NT2/D1 (cell line): Measurements from ENCODE around the gene TMCO5A.

Experiments
- SUZ12 ChIP-seq: IDR thresholded peaks from 2 replicates; pipeline ENCODE4 v1.6.1; 2011; ENCODE audit not compliant: insufficient read length, insufficient read depth; ENCODE audit errors: extremely low read depth
- YY1 ChIP-seq: IDR thresholded peaks from 2 replicates; pipeline ENCODE4 v1.6.1; 2011; ENCODE audit not compliant: insufficient read length, insufficient read depth
- ZNF274 ChIP-seq: IDR thresholded peaks from 2 replicates; pipeline ENCODE4 v1.6.1; 2011; ENCODE audit warnings: mild to moderate bottlenecking, low read depth, low read length

DNA sequence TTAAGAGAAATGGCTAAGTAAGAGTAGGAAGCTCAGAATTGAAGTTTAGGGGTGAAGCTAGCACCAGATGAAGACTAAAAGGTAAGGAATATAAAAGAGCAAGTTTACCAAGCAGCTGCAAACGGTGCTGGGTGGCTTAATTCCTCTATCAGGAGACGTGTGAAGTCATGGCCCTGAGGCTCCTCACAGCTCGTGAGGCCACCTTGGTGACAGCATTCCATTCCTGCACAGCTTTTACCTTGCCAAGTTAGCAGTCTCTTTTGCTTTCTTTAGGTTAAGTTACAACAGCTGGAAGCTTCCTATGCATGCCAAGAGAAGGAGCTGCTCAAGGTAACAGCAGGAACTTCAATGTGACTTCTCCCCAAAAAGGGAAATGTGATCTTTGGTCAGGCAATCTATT is 6.4 kb downstream of the TMCO5A start:
- TF ChIP-seq ZNF274 (no peak), SUZ12 (no peak), YY1 (no peak)
